ENCODE data around the gene TSEN2. TPM values are rescaled to one million over a fixed set of nuclear protein-coding genes. Genes with fewer than 3 reads are reported as not detected.
"Not testable (repeated sequence)": the region's sequence is repeated elsewhere in the genome, so short reads cannot be mapped to it uniquely, and the experiment has no call there.

The TSEN2 gene
- polyA plus RNA-seq, 3 donors from 2014 or later, result 3.0 to 13.8 (median 9.0) TPM

DNA sequence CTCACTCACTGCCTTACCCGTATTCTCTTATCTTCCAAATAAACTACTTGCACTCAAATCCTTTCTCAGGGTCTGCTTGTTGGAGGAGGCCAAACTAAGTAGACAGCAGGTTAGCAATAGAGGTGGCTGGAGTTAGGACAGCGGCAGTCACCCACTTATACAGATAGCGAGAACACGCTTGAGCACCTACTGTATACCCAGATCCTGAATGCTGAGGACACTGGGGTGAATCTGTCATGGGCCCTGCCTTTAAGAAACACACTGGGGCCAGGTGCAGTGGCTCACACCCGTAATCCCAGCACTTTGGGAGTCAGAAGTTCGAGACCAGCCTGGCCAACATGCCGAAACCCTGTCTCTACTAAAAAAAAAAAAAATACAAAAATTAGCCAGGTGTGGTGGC, 38.0 kb upstream of the TSEN2 start:
- no peak for DNase-seq

DNA sequence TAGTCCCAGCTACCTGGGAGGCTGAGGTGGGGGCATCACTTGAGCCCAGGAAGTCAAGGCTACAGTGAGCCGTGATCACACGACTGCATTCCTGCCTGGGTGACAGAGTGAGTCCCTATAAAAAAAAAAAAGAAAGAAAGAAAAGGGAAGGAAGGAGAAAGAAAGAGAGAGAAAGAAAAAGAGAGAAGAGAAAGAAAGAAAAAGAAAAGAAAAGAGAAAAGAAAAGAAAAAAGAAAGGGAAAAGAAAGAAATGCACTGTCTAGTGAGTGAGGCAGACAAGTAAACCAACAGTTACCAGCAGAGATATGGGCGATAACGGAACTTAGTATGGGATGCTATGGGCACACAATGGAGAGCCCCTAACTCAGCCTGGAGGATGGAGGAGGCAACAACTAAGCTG, 37.2 kb upstream of the TSEN2 start:
- Mint-ChIP-seq H3K4me1 (no peaks in the 10 kb centered on the region), H3K27ac (no peak overlapping the region), H3K9me3 (no peaks in the 10 kb centered on the region), H3K27me3 (ENCODE audit: low read depth in 3 of 3) (peaks cover 4 to 11% (median 11%) of the 10 kb centered on the region in 3 donors), H3K4me3 (no peak overlapping the region), H3K36me3 (no peaks in the 10 kb centered on the region)
- no peak for DNase-seq

More for the DNA sequence above, 38.0 kb upstream of the TSEN2 start:
- peaks cover 4 to 11% (median 11%) of the 10 kb centered on the region in 3 donors for H3K27me3 Mint-ChIP-seq (ENCODE audit: low read depth in 3 of 3)
- no peak overlapping the region for H3K4me3 Mint-ChIP-seq
- no peaks in the 10 kb centered on the region for H3K4me1 Mint-ChIP-seq
- H3K9me3 Mint-ChIP-seq, result no peaks in the 10 kb centered on the region
- H3K27ac Mint-ChIP-seq, result no peak overlapping the region
- no peaks in the 10 kb centered on the region for H3K36me3 Mint-ChIP-seq

- not testable (repeated sequence) for DNase-seq; H3K4me1 Mint-ChIP-seq; H3K36me3 Mint-ChIP-seq; H3K27me3 Mint-ChIP-seq (ENCODE audit: low read depth in 3 of 3); H3K4me3 Mint-ChIP-seq; H3K27ac Mint-ChIP-seq; H3K9me3 Mint-ChIP-seq
These were observed 35.7 kb upstream of the TSEN2 start for GRCh38 chr3:12448404-12449202.

DNA sequence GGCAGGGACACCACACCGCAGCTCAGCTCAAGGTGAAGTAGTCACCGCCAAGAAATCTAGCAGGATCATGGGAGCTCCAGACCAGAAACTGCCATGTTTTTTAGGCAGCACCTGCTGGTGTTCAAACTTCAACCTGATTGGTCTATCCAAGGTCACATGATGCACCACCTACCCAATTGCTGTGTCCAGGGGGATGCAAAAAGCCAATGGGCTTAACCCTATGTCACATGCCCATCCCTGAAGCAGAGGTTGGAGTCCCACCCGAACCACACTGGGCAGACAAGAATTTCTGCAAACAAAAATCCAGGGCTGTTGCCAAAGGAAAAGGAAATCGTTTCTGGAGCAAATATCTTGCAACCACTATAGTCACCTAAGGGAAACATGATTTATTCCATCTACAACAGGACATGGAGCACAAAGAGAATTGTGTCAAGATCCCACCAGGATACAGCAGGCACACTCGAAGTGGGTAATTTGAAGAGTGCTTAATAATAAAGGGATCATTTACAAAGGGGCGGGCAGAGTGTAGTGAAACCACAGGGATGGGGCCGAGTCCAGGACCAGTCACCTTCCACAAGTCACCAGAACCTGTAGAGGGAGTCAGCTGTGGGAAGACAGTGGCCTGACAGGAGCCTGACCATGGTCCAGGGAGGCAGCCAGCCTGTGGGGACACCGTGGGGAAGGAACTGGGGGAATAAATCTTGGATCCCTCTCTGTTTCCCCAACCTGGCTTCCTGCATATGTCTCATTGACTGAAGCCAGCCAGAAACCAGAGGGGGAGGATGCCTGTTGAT, 34.2 kb upstream of the TSEN2 start:
- Mint-ChIP-seq H3K9me3 (no peaks in the 10 kb centered on the region), H3K4me1 (no peaks in the 10 kb centered on the region), H3K36me3 (no peaks in the 10 kb centered on the region), H3K27ac (no peak overlapping the region), H3K4me3 (no peak overlapping the region), H3K27me3 (ENCODE audit: low read depth in 3 of 3) (peaks cover 4 to 6% (median 4%) of the 10 kb centered on the region in 3 donors)
- no peak for DNase-seq

DNA sequence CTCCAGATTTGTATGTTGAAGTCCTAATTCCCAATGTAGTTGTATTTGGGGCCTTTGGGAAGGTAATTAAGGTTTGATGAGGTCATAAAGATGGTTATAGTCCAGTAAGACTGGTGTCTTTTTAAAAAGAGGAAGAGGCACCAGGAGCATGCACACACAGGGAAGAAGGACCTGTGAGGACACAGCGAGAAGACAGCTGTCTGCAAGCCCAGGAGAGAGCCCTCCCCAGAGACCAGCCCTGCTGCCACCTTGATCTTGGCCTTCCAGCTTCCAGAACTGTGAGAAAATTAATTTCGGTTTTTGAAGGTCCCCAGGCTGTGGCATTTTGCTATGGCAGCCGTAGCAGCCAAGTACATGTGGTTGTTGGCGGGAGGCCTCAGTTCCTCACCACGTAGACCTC, 32.8 kb upstream of the TSEN2 start:
- H3K36me3 Mint-ChIP-seq, result no peaks in the 10 kb centered on the region
- no peak for DNase-seq
- H3K4me3 Mint-ChIP-seq, result no peak overlapping the region
- H3K27ac Mint-ChIP-seq, result no peak overlapping the region
- peaks cover 3 to 6% (median 6%) of the 10 kb centered on the region in 3 donors for H3K27me3 Mint-ChIP-seq (ENCODE audit: low read depth in 3 of 3)
- H3K4me1 Mint-ChIP-seq, result no peaks in the 10 kb centered on the region
- no peaks in the 10 kb centered on the region for H3K9me3 Mint-ChIP-seq

DNA sequence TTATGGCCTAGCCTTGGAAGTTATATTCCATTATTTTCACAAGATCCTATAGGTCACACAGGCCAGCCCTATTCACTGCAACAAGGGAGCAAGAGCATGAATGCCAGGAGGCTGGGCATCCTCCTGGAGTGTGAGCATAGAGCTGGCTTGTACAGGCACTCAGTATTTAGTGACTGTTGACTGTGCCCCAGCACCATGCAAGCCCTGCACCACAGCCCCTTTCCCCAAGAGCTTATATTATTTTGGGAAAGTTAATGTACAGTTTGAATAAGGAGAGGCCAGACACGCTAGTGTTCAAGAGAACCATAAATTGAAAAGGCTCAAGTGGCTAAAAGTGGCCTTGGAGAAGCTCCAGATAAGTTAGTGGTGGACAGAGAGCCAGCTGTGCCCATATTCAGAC, 32.3 kb upstream of the TSEN2 start:
- H3K27ac Mint-ChIP-seq, result no peak overlapping the region
- no peak for DNase-seq
- H3K9me3 Mint-ChIP-seq, result no peaks in the 10 kb centered on the region
- no peak overlapping the region for H3K4me3 Mint-ChIP-seq
- H3K27me3 Mint-ChIP-seq (ENCODE audit: low read depth in 3 of 3), result peaks cover 3 to 6% (median 6%) of the 10 kb centered on the region in 3 donors
- no peaks in the 10 kb centered on the region for H3K36me3 Mint-ChIP-seq
- H3K4me1 Mint-ChIP-seq, result no peaks in the 10 kb centered on the region

DNA sequence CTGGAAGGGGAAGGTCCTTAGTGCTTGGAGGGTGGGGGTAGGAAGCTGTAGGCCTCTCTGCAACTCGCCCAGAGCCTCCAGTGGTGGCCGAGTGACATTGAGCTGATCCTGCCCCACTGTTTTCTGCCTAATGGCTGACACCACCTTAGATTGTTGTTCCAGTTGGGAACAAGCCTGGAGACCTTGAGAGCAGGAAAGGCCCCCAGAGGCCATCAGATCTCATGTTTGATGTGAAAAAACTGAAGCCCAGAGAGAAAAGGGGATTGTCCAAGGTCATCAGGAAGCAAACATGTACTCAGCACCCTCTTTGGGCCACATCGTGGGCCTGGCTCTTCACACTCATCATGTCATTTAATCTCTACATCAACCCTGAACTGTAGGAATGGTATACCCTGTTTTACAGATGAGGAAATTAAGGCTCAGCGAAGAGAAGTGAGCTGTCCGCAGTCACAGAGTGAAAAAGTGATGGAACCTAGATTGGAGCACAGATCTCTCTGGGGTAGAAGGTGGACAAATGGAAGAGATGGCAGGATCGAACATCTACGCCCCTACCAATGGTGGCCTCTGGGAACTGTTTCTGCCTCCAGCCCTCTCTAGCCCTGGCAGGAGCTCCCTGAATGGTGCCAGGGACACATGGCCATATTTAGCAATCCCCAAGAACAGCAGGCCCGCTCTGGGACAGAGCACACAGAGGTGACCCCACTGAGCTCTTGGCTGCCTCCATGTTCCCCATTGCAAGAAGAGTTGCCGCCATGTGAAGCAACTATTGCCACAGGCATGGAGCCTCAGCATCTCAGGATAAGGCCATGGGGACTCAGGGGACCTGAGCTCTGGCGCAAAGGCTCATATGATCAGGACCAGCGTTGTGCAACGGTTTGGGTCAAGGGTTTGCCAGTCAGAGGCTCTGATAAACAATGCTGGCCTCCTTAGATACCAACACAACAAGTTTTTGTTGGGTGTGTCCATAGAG, 31.6 kb upstream of the TSEN2 start:
- Mint-ChIP-seq H3K4me3 (no peak overlapping the region), H3K9me3 (no peaks in the 10 kb centered on the region), H3K4me1 (no peaks in the 10 kb centered on the region), H3K27ac (no peak overlapping the region), H3K27me3 (ENCODE audit: low read depth in 3 of 3) (peaks cover 3 to 6% (median 4%) of the 10 kb centered on the region in 3 donors), H3K36me3 (no peaks in the 10 kb centered on the region)
- no peak for DNase-seq

GRCh38 chr3:12454076-12454815, 30.0 kb upstream of the TSEN2 start:
- DNase-seq, result no peak
- no peak overlapping the region for H3K4me3 Mint-ChIP-seq
- no peak overlapping the region for H3K27ac Mint-ChIP-seq
- no peaks in the 10 kb centered on the region for H3K9me3 Mint-ChIP-seq
- no peaks in the 10 kb centered on the region for H3K4me1 Mint-ChIP-seq
- no peaks in the 10 kb centered on the region for H3K36me3 Mint-ChIP-seq
- H3K27me3 Mint-ChIP-seq (ENCODE audit: low read depth in 3 of 3), result peaks cover 2% of the 10 kb centered on the region in 3 donors

DNA sequence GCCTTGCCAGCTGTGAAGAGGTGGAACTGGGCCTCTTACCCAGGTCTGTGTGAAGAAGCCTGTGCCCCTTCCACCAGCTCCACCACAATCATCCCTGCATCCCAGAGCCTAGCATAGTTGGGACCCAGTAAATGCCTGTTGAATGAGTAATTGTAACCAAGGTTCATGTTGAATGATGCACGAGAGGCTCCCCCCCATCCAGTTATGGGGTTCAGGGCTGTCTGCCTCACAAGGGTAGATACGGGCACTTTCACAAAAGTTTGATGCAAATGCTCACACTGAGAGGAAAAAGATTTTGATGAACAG, 29.5 kb upstream of the TSEN2 start:
- Mint-ChIP-seq H3K4me1 (no peaks in the 10 kb centered on the region), H3K27me3 (ENCODE audit: low read depth in 3 of 3) (peaks cover 2% of the 10 kb centered on the region in 3 donors), H3K4me3 (no peak overlapping the region), H3K36me3 (no peaks in the 10 kb centered on the region), H3K9me3 (no peaks in the 10 kb centered on the region), H3K27ac (no peak overlapping the region)
- DNase-seq, result no peak

DNA sequence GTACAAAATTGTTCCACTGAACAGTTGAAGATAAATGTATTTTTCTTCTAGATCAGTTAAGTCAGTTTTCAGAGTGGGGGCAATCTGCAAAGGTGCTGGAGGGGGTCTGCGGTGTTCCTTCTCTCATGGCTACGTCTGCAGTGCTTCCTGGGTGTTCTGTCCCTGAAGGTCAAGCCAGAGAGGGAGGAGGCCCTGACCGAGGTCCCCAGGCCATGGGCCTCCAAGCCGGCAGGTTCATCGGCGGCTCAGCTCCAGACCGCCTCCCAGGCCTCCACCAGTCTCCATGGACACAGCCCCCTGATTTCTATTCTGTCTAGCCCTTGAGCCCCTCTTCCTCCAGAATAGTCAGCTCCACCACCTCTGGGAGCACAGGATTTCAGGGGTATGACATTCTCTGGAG, 28.5 kb upstream of the TSEN2 start:
- Mint-ChIP-seq H3K27ac (no peak overlapping the region), H3K27me3 (ENCODE audit: low read depth in 3 of 3) (peaks cover 2% of the 10 kb centered on the region in 3 donors), H3K9me3 (no peaks in the 10 kb centered on the region), H3K4me1 (no peaks in the 10 kb centered on the region), H3K4me3 (no peak overlapping the region), H3K36me3 (no peaks in the 10 kb centered on the region)
- no peak for DNase-seq

DNA sequence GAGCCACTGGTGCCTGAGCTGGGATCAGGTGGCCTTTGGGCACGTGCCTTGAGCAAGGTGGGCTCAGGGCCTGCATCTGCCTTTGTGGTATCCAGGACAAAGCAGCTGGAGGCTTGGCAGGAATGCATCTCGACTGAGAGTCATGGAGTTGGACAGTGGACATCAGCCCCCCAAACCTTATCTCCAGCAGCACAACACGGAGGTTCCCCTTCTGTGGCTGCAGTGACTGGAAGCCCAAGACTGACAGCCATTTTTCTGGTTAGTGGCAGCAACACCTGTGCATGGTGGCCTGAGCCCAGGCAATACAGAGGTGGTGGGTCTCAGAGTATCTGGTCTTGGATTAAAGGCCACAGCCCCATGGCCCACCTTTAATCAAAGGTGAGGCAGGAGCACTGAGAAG, 27.8 kb upstream of the TSEN2 start:
- no peaks in the 10 kb centered on the region for H3K9me3 Mint-ChIP-seq
- peaks cover 2% of the 10 kb centered on the region in 3 donors for H3K27me3 Mint-ChIP-seq (ENCODE audit: low read depth in 3 of 3)
- H3K36me3 Mint-ChIP-seq, result no peaks in the 10 kb centered on the region
- no peak for DNase-seq
- no peaks in the 10 kb centered on the region for H3K4me1 Mint-ChIP-seq
- H3K4me3 Mint-ChIP-seq, result no peak overlapping the region
- no peak overlapping the region for H3K27ac Mint-ChIP-seq

DNA sequence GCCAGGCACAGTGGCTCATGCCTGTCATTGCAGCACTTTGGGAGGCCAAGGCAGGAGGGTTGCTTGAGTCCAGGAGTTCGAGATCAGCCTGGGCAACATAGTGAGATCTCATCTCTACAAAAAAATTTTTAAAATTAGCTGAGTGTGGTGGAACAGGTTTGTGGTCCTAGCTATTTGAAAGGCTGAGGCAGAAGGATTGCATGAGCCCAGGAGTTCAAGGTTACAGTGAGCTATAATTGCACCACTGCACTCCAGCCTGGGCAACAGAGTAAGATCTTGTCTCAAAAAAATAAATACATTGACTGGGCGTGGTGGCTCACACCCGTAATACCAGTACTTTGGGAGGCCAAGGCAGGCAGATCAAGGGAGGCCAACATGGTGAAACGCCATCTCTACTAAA, 26.9 kb upstream of the TSEN2 start:
- not testable (repeated sequence) for H3K27me3 Mint-ChIP-seq (ENCODE audit: low read depth in 3 of 3); H3K36me3 Mint-ChIP-seq; H3K27ac Mint-ChIP-seq; H3K4me1 Mint-ChIP-seq; H3K9me3 Mint-ChIP-seq; H3K4me3 Mint-ChIP-seq; DNase-seq

DNA sequence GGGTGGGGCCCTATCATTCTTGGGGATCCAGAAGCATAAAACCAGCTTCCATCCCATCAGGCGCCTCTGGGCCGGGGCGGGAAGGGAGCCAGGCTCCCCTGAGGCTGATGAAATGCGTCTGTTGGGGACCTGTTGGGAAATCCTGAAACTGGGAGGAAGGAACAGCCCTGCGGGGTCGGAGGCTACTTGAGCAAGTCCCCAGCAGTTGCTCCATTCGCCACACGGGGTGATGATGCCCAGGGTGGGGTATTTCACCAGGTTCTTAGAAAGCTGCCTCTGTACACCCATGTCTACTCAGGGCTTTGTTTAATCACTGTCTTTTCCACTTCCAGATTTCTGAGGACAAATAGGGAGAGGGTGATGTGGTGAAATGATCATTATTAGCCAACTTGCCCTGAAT, 25.4 kb upstream of the TSEN2 start:
- Mint-ChIP-seq H3K4me3 (no peak overlapping the region), H3K36me3 (no peaks in the 10 kb centered on the region), H3K4me1 (peaks cover 0 to 4% of the 10 kb centered on the region in 2 donors), H3K27ac (no peak overlapping the region), H3K27me3 (ENCODE audit: low read depth in 3 of 3) (peaks cover 2% of the 10 kb centered on the region in 3 donors), H3K9me3 (no peaks in the 10 kb centered on the region)
- no peak for DNase-seq
